RWPE2 (cell line): ENCODE measurements around the gene GPHN.
"Not testable (repeated sequence)": the region's sequence is repeated elsewhere in the genome, so short reads cannot be mapped to it uniquely, and the experiment has no call there.

Source experiments
- ATAC-seq: fragments of 200-7000 bp; cut with Tn5 transposase; 3 replicates; pipeline ENCODE4 v1.9.1; 2021; ENCODE audit warnings: low read depth
- DNase-seq: peaks from one replicate; pipeline ENCODE4 v3.0.0-alpha.2; 2020; ENCODE audit warnings: low spot score
- H3K27ac ChIP-seq: fragments of 450-650 bp; 2 replicates; pipeline ENCODE4 v1.5.1; 2017; ENCODE audit warnings: mild to moderate bottlenecking; ENCODE audit not compliant: poor library complexity, severe bottlenecking
- H3K27me3 ChIP-seq: fragments of 250-450 bp; sonication (Bioruptor Pico); 2 replicates; pipeline ENCODE4 v1.5.1; 2021; ENCODE audit warnings: mild to moderate bottlenecking, moderate library complexity; ENCODE audit not compliant: insufficient read depth, poor library complexity, severe bottlenecking
- H3K36me3 ChIP-seq: fragments of 250-450 bp; sonication (Bioruptor Pico); 2 replicates; pipeline ENCODE4 v1.5.1; 2020; ENCODE audit warnings: low read depth, mild to moderate bottlenecking, moderate library complexity
- H3K4me1 ChIP-seq: fragments of 250-450 bp; sonication (Bioruptor Pico); 2 replicates; pipeline ENCODE4 v1.5.1; 2021; ENCODE audit warnings: mild to moderate bottlenecking, moderate library complexity; ENCODE audit not compliant: insufficient read depth, poor library complexity, severe bottlenecking
- H3K4me3 ChIP-seq: fragments of 250-450 bp; sonication (Bioruptor Pico); 2 replicates; pipeline ENCODE4 v1.5.1; 2021; ENCODE audit warnings: mild to moderate bottlenecking, moderate library complexity; ENCODE audit not compliant: severe bottlenecking
- H3K9me3 ChIP-seq: fragments of 250-450 bp; sonication (Bioruptor Pico); 2 replicates; pipeline ENCODE4 v1.5.1; 2021; ENCODE audit warnings: mild to moderate bottlenecking, moderate library complexity; ENCODE audit not compliant: severe bottlenecking
- CTCF ChIP-seq: fragments of 450-650 bp; IDR thresholded peaks from one replicate; pipeline ENCODE4 v1.5.1; 2017; ENCODE audit warnings: mild to moderate bottlenecking, moderate library complexity; ENCODE audit not compliant: poor library complexity, severe bottlenecking

The GPHN gene

DNA sequence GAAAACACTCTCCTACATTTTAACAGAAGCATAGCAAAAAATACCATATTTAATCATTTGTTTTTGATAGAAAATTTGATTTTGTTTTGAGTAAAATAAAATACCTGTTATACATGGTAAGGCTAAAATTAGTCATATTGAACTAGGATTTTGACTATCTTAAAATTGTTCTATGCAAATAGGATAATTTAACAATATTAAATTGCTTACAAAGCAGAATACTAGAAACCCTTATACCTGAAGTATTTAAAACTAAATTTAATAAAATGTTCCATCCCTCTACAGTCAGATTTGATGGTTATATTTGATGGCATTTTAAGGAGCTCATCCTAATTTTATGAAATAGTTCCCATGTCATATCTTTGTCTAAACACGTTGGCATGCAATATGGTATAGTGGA, 323.2 kb downstream of the GPHN start:
- no peaks in the 10 kb centered on the region for H3K9me3 ChIP-seq
- peaks cover 4% of the 10 kb centered on the region for H3K4me1 ChIP-seq
- no peak overlapping the region for H3K4me3 ChIP-seq
- TF ChIP-seq CTCF = no peak
- ATAC-seq = no peak
- H3K27me3 ChIP-seq = no peaks in the 10 kb centered on the region
- DNase-seq = no peak
- H3K36me3 ChIP-seq = no peaks in the 10 kb centered on the region
- H3K27ac ChIP-seq = no peak overlapping the region

GRCh38 chr14:66833816-66834215, 325.9 kb downstream of the GPHN start:
- H3K4me1 ChIP-seq = peaks cover 4% of the 10 kb centered on the region
- ATAC-seq (no peak), DNase-seq (no peak)
- H3K27ac ChIP-seq = no peak overlapping the region
- no peaks in the 10 kb centered on the region for H3K36me3 ChIP-seq
- no peaks in the 10 kb centered on the region for H3K27me3 ChIP-seq
- H3K9me3 ChIP-seq = no peaks in the 10 kb centered on the region
- H3K4me3 ChIP-seq = no peak overlapping the region
- TF ChIP-seq CTCF = no peak

GRCh38 chr14:66837436-66837835, 329.5 kb downstream of the GPHN start:
- H3K4me1 ChIP-seq, H3K27me3 ChIP-seq, DNase-seq, H3K4me3 ChIP-seq, H3K9me3 ChIP-seq, ATAC-seq, H3K27ac ChIP-seq, H3K36me3 ChIP-seq: not testable (repeated sequence)

GRCh38 chr14:66842911-66843512, 335.1 kb downstream of the GPHN start:
- H3K9me3 ChIP-seq = no peaks in the 10 kb centered on the region
- DNase-seq (no peak), ATAC-seq (no peak)
- no peaks in the 10 kb centered on the region for H3K4me1 ChIP-seq
- H3K27ac ChIP-seq = no peak overlapping the region
- H3K36me3 ChIP-seq = no peaks in the 10 kb centered on the region
- H3K27me3 ChIP-seq = no peaks in the 10 kb centered on the region
- no peak for TF ChIP-seq CTCF
- H3K4me3 ChIP-seq = no peak overlapping the region

- TF ChIP-seq CTCF = no peak
- Histone ChIP-seq H3K27me3 (no peaks in the 10 kb centered on the region), H3K36me3 (no peaks in the 10 kb centered on the region), H3K4me3 (no peak overlapping the region), H3K9me3 (no peaks in the 10 kb centered on the region), H3K27ac (no peak overlapping the region), H3K4me1 (no peaks in the 10 kb centered on the region)
- no peak for DNase-seq
- no peak for ATAC-seq
These were observed 342.4 kb downstream of the GPHN start for GRCh38 chr14:66850258-66850888.
